SK-N-SH treated with all-trans-retinoic acid at 6 μM for 48 hours (cell line): Measurements from ENCODE around the gene EIF4G1.
"Not testable (repeated sequence)": the region's sequence is repeated elsewhere in the genome, so short reads cannot be mapped to it uniquely, and the experiment has no call there.

Experiments
- ATAC-seq: fragments of 200-7000 bp; cut with Tn5 transposase; 3 replicates; pipeline ENCODE4 v1.9.1; 2020; ENCODE audit warnings: mild to moderate bottlenecking, moderate library complexity
- ARNTL ChIP-seq: fragments of 450-650 bp; formaldehyde crosslinking; IDR thresholded peaks from 2 replicates; pipeline ENCODE4 v1.5.0; 2020; ENCODE audit warnings: low read depth, mild to moderate bottlenecking, moderate library complexity, borderline replicate concordance
- BACH2 ChIP-seq: fragments of 250-450 bp; sonication (Bioruptor Pico); IDR thresholded peaks from 2 replicates; pipeline ENCODE4 v1.9.0; 2021; ENCODE audit warnings: mild to moderate bottlenecking, borderline replicate concordance
- CSDC2 ChIP-seq: fragments of 250-450 bp; sonication (Bioruptor Pico); IDR thresholded peaks from 2 replicates; pipeline ENCODE4 v1.5.0; 2020; ENCODE audit warnings: mild to moderate bottlenecking, moderate library complexity
- ESRRG ChIP-seq: fragments of 250-450 bp; sonication (Bioruptor Pico); IDR thresholded peaks from 2 replicates; pipeline ENCODE4 v1.6.1; 2021; ENCODE audit warnings: mild to moderate bottlenecking
- GLIS3 ChIP-seq: fragments of 250-450 bp; sonication (Bioruptor Pico); IDR thresholded peaks from 2 replicates; pipeline ENCODE4 v1.5.0; 2020; ENCODE audit warnings: mild to moderate bottlenecking, moderate library complexity
- ISL1 ChIP-seq: fragments of 250-450 bp; sonication (Bioruptor Pico); IDR thresholded peaks from 2 replicates; pipeline ENCODE4 v2.1.2; 2022; ENCODE audit warnings: mild to moderate bottlenecking, moderate library complexity
- OSR1 ChIP-seq: fragments of 250-450 bp; sonication (Bioruptor Pico); IDR thresholded peaks from 2 replicates; pipeline ENCODE4 v1.8.0; 2022; ENCODE audit warnings: moderate library complexity, mild to moderate bottlenecking, inconsistent platforms
- PATZ1 ChIP-seq: fragments of 250-450 bp; sonication (Bioruptor Pico); IDR thresholded peaks from 2 replicates; pipeline ENCODE4 v1.8.0; 2020; ENCODE audit warnings: mild to moderate bottlenecking, moderate library complexity, borderline replicate concordance
- POU6F1 ChIP-seq: fragments of 250-450 bp; sonication (Bioruptor Pico); IDR thresholded peaks from 2 replicates; pipeline ENCODE4 v1.8.0; 2021; ENCODE audit warnings: low read depth, mild to moderate bottlenecking, moderate library complexity, borderline replicate concordance
- PPARA ChIP-seq: fragments of 250-450 bp; sonication (Bioruptor Pico); IDR thresholded peaks from 2 replicates; pipeline ENCODE4 v1.5.0; 2020; ENCODE audit warnings: mild to moderate bottlenecking, borderline replicate concordance
- RARB ChIP-seq: fragments of 250-450 bp; sonication (Bioruptor Pico); IDR thresholded peaks from 2 replicates; pipeline ENCODE4 v1.8.0; 2021; ENCODE audit warnings: mild to moderate bottlenecking, moderate library complexity
- SNAI2 ChIP-seq: fragments of 250-450 bp; sonication (Bioruptor Pico); IDR thresholded peaks from 2 replicates; pipeline ENCODE4 v1.5.0; 2020; ENCODE audit warnings: mild to moderate bottlenecking, moderate library complexity
- TCF4 ChIP-seq: fragments of 250-450 bp; sonication (Bioruptor Pico); IDR thresholded peaks from 2 replicates; pipeline ENCODE4 v1.8.0; 2021; ENCODE audit warnings: mild to moderate bottlenecking, moderate library complexity, borderline replicate concordance
- TOX ChIP-seq: fragments of 250-450 bp; sonication (Bioruptor Pico); IDR thresholded peaks from 2 replicates; pipeline ENCODE4 v1.8.0; 2021; ENCODE audit warnings: mild to moderate bottlenecking, moderate library complexity, borderline replicate concordance
- ZC3H10 ChIP-seq: fragments of 250-450 bp; sonication (Bioruptor Pico); IDR thresholded peaks from 2 replicates; pipeline ENCODE4 v1.5.1; 2021; ENCODE audit warnings: mild to moderate bottlenecking, moderate library complexity
- ZFP3 ChIP-seq: fragments of 250-450 bp; sonication (Bioruptor Pico); IDR thresholded peaks from 2 replicates; pipeline ENCODE4 v1.5.0; 2020; ENCODE audit warnings: mild to moderate bottlenecking, moderate library complexity
- ZFP30 ChIP-seq: fragments of 450-650 bp; formaldehyde crosslinking; IDR thresholded peaks from 2 replicates; pipeline ENCODE4 v1.5.0; 2022; ENCODE audit warnings: mild to moderate bottlenecking, moderate library complexity
- ZNF565 ChIP-seq: fragments of 450-650 bp; formaldehyde crosslinking; conservative IDR thresholded peaks from 2 replicates; pipeline ENCODE4 v1.5.0; 2020; ENCODE audit warnings: low read depth, mild to moderate bottlenecking, moderate library complexity
- ZNF70 ChIP-seq: fragments of 450-650 bp; formaldehyde crosslinking; IDR thresholded peaks from 2 replicates; pipeline ENCODE4 v1.5.0; 2020; ENCODE audit warnings: mild to moderate bottlenecking, moderate library complexity
- ZNF8 ChIP-seq: fragments of 450-650 bp; formaldehyde crosslinking; IDR thresholded peaks from 2 replicates; pipeline ENCODE4 v1.5.0; 2020; ENCODE audit warnings: mild to moderate bottlenecking, moderate library complexity
- TF ChIP-seq, protein P1 (sequence below): fragments of 250-450 bp; sonication (Bioruptor Pico); IDR thresholded peaks from 2 replicates; pipeline ENCODE4 v1.5.1; 2021; ENCODE audit warnings: mild to moderate bottlenecking, moderate library complexity
- TF ChIP-seq, protein P2 (sequence below): fragments of 250-450 bp; sonication (Bioruptor Pico); IDR thresholded peaks from 2 replicates; pipeline ENCODE4 v1.5.0; 2020; ENCODE audit warnings: mild to moderate bottlenecking, moderate library complexity
- TF ChIP-seq, protein P3 (sequence below): fragments of 250-450 bp; sonication (Bioruptor Pico); IDR thresholded peaks from 2 replicates; pipeline ENCODE4 v1.5.1; 2020; ENCODE audit warnings: low read depth, mild to moderate bottlenecking, moderate library complexity

Gene EIF4G1

GRCh38 chr3:184339001-184339400 lies 24.6 kb downstream of the EIF4G1 start (continued):
- TF ChIP-seq ZNF8 (CRISPR knock-in tag) = no peak
- TF ChIP-seq SNAI2 (CRISPR knock-in tag) = no peak
- TF ChIP-seq TOX (CRISPR knock-in tag) = no peak
- no peak for TF ChIP-seq POU6F1 (CRISPR knock-in tag)
- TF ChIP-seq, all 23 proteins: peak for 0

DNA sequence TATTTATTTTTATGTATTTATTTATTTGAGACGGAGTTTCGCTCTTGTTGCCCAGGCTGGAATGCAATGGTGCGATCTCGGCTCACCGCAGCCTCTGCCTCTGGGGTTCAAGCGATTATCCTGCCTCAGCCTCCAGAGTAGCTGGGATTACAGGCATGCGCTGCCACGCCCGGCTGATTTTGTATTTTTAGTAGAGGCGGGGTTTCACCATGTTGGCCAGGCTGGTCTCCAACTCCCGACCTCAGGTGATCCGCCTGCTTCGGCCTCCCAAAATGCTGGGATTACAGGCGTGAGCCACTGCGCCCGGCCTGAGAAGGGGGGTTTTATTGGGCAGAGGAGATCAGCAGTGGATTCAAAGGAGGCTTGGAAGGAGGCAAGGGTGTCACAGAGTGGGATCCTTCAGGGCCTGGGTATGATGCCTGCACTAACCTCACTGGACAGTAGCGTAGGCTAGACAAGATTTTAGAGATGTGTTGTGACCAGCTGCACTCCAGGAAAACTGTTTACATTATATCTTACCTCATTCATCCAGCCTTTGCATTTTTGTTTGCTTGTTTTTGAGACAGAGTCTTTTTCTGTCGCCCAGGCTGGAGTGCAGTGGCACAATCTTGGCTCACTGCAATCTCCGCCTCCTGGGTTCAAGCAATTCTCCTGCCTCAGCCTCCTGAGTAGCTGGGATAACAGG lies 25.2 kb downstream of the EIF4G1 start:
- not testable (repeated sequence) for ATAC-seq

DNA sequence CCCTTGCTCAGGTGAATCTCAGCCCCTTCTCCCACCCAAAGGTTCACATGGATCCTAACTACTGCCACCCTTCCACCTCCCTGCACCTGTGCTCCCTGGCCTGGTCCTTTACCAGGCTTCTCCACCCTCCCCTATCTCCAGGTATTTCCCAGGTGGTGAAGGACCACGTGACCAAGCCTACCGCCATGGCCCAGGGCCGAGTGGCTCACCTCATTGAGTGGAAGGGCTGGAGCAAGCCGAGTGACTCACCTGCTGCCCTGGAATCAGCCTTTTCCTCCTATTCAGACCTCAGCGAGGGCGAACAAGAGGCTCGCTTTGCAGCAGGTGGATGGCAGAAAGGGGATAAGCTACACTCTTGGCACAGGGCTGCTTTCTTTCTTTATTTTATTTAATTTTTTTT lies 27.5 kb downstream of the EIF4G1 start:
- TF ChIP-seq OSR1 (CRISPR knock-in tag) (no peak), ZFP30 (CRISPR knock-in tag) (no peak), ISL1 (no peak), ARNTL (CRISPR knock-in tag) (no peak), SNAI2 (CRISPR knock-in tag) (no peak), CSDC2 (no peak), PPARA (CRISPR knock-in tag) (no peak), ZC3H10 (CRISPR knock-in tag) (no peak), PATZ1 (no peak)
- TF ChIP-seq, protein P1, sequence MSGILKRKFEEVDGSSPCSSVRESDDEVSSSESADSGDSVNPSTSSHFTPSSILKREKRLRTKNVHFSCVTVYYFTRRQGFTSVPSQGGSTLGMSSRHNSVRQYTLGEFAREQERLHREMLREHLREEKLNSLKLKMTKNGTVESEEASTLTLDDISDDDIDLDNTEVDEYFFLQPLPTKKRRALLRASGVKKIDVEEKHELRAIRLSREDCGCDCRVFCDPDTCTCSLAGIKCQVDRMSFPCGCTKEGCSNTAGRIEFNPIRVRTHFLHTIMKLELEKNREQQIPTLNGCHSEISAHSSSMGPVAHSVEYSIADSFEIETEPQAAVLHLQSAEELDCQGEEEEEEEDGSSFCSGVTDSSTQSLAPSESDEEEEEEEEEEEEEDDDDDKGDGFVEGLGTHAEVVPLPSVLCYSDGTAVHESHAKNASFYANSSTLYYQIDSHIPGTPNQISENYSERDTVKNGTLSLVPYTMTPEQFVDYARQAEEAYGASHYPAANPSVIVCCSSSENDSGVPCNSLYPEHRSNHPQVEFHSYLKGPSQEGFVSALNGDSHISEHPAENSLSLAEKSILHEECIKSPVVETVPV (CRISPR knock-in tag) = no peak
- no peak for ATAC-seq

DNA sequence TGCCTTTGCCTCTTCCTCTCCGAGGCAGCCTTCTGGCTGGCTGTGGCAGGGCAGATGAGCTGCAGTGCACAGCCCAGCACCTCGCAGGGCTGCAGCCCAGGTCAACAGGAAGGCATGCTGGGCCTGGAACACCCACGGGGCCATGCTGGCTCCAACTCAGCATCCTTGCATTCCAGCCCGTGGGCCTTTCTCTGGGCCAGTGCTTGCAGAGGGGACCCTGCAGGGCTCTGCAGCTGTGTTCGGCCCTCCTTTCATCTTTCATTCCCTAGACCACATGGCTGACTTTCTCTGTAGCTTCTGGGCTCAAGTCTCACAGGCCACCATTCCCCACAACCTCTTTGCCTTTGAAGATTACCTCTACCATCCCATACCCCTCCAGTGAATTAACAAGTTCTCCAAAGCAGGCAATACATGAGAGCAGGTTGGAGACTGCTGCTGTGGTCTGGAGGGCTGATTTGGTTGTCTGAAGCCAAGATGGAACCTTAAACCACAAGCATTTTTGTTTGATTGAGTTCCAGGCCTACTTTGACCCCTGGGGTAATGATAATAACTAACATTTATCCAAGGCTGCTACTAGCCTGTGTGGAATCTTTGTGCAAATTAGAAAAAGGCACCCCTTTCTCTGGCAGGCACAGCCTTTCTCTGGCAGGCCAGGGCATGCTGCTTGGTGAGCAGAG lies 28.9 kb downstream of the EIF4G1 start:
- TF ChIP-seq BACH2 (CRISPR knock-in tag) (no peak), OSR1 (CRISPR knock-in tag) (no peak), ISL1 (no peak), ESRRG (CRISPR knock-in tag) (no peak), CSDC2 (no peak), RARB (CRISPR knock-in tag) (no peak), ZFP3 (no peak), ARNTL (CRISPR knock-in tag) (no peak), ZNF70 (CRISPR knock-in tag) (no peak), TOX (CRISPR knock-in tag) (no peak), SNAI2 (CRISPR knock-in tag) (no peak), ZNF565 (CRISPR knock-in tag) (no peak), TCF4 (CRISPR knock-in tag) (no peak), GLIS3 (CRISPR knock-in tag) (no peak), ZFP30 (CRISPR knock-in tag) (no peak), ZNF8 (CRISPR knock-in tag) (no peak), PATZ1 (no peak)
- TF ChIP-seq, protein P1 (CRISPR knock-in tag) = no peak
- TF ChIP-seq, protein P2, sequence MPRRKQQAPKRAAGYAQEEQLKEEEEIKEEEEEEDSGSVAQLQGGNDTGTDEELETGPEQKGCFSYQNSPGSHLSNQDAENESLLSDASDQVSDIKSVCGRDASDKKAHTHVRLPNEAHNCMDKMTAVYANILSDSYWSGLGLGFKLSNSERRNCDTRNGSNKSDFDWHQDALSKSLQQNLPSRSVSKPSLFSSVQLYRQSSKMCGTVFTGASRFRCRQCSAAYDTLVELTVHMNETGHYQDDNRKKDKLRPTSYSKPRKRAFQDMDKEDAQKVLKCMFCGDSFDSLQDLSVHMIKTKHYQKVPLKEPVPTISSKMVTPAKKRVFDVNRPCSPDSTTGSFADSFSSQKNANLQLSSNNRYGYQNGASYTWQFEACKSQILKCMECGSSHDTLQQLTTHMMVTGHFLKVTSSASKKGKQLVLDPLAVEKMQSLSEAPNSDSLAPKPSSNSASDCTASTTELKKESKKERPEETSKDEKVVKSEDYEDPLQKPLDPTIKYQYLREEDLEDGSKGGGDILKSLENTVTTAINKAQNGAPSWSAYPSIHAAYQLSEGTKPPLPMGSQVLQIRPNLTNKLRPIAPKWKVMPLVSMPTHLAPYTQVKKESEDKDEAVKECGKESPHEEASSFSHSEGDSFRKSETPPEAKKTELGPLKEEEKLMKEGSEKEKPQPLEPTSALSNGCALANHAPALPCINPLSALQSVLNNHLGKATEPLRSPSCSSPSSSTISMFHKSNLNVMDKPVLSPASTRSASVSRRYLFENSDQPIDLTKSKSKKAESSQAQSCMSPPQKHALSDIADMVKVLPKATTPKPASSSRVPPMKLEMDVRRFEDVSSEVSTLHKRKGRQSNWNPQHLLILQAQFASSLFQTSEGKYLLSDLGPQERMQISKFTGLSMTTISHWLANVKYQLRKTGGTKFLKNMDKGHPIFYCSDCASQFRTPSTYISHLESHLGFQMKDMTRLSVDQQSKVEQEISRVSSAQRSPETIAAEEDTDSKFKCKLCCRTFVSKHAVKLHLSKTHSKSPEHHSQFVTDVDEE = no peak
- TF ChIP-seq, protein P3, sequence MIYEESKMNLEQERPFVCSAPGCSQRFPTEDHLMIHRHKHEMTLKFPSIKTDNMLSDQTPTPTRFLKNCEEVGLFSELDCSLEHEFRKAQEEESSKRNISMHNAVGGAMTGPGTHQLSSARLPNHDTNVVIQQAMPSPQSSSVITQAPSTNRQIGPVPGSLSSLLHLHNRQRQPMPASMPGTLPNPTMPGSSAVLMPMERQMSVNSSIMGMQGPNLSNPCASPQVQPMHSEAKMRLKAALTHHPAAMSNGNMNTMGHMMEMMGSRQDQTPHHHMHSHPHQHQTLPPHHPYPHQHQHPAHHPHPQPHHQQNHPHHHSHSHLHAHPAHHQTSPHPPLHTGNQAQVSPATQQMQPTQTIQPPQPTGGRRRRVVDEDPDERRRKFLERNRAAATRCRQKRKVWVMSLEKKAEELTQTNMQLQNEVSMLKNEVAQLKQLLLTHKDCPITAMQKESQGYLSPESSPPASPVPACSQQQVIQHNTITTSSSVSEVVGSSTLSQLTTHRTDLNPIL (CRISPR knock-in tag) = no peak
- ATAC-seq = no peak
